GM19467 (cell line): Measurements from ENCODE around the gene PHF3.

Experiments used
- ATAC-seq: cut with Tn5 transposase; IDR thresholded peaks from one replicate; pipeline ENCODE4 v1.9.1; 2021; ENCODE audit warnings: mild to moderate bottlenecking, moderate library complexity; ENCODE audit not compliant: unreplicated experiment

The PHF3 gene

GRCh38 chr6:63644668-63645326 is 9.2 kb downstream of the PHF3 start:
- no peak for ATAC-seq

- no peak for ATAC-seq
These were observed 13.7 kb downstream of the PHF3 start for GRCh38 chr6:63649269-63649668.

DNA sequence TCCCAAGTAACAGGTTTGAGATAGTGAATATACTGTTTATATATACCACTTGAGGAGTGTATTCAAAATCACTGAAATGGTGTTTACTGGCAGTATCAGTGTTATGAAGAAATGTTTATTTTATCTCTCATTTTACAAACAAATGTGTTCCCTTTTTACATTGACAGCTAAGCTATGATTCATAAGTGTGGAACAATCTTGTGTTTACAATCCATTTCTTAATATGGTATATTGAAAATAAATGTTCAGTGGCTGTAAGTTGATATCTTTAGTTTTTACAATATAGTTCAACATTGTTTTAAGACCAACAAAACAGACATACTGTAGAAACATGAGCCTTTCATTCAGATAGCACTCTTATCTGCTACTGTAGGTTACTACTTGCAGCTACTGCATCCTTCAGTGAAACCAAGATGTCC is 14.3 kb downstream of the PHF3 start:
- no peak for ATAC-seq

DNA sequence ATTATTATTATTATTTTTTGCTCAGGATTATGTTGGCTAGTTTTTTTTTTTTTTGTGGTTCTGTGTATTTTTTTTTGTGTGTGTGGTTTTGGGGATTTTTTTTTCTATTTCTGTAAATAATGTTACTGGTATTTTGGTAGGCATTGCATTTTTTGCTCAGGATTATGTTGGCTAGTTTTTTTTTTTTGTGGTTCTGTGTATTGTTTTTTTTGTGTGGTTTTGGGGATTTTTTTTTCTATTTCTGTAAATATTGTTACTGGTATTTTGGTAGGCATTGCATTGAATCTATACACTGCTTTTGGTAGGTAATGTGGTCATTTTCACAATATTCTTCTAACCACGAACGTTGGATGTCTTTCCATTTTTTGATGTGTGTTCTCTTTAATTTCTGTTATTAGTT is 17.4 kb downstream of the PHF3 start:
- ATAC-seq = no peak

- ATAC-seq = no peak
These were observed 25.2 kb downstream of the PHF3 start for GRCh38 chr6:63660757-63661156.

- no peak for ATAC-seq
These were observed 26.2 kb downstream of the PHF3 start for GRCh38 chr6:63661769-63662168.

DNA sequence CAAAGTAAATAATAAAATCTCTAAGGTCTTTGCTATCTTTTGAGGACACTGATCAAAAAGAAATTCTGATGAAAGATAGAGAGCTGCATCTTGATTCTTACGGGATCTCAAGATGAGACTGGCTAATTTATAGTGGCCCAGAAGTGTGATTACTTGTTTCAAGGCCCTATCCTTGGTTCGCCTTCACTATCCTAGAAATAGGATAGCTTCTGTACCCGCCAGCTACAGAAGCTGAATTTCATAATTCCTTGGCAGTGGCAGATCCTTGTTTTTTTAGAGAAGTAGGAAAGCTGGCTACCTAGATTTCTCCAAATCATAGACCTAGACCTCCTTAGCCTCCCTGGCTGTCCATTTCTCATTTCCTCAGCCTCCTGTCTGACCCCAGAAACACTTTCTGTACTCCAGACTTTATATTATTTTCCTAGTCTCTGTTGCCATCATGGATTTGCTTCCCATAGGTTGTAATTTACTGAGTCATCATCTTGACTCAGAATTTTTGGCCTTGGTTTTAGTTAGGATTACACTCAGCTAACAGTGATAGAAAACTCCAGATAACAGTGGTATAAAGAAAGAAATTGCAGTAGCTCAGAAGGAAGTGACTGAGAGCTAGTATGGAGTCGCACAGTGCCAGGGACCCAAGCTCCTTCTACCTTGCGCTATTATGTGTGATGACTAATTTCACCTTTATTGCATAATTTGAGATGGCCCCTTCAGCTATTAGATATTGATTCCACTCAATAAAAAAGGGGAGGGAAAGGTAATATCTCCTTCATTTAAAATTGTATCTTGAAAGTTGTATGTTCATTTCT is 27.7 kb downstream of the PHF3 start:
- no peak for ATAC-seq

GRCh38 chr6:63663956-63664281 is 28.3 kb downstream of the PHF3 start:
- no peak for ATAC-seq

GRCh38 chr6:63671098-63671754 is 35.6 kb downstream of the PHF3 start:
- no peak for ATAC-seq

DNA sequence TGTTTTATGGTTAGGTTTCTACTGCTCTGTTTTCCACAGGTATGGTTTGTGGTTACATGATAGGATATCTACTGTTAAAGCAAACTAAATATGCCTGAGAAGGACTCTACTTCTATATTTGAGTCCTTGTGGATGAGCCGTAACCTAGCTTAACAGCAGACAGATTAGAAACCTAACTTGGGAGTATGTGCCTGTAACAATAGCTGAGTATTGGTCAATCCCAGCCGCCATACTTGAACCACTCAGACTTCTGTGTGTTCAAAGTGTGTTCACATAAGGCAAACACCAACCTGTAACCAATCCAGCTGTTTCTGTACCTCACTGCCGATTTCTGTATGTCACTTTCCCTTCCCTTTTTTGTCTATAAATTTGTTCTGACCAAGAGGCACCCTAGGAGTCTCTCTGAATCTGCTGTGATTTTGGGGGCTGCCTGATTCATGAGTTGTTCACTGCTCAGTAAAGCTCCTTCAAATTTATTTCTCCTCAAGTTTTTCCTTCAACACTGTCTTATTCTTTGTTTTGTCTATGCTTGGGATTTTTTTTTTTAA is 37.1 kb downstream of the PHF3 start:
- ATAC-seq = no peak

- ATAC-seq = no peak
These were observed 38.1 kb downstream of the PHF3 start for GRCh38 chr6:63673692-63674091.

- ATAC-seq = no peak
These were observed 39.0 kb downstream of the PHF3 start for GRCh38 chr6:63674635-63675034.

GRCh38 chr6:63675138-63675537 is 39.5 kb downstream of the PHF3 start:
- no peak for ATAC-seq

DNA sequence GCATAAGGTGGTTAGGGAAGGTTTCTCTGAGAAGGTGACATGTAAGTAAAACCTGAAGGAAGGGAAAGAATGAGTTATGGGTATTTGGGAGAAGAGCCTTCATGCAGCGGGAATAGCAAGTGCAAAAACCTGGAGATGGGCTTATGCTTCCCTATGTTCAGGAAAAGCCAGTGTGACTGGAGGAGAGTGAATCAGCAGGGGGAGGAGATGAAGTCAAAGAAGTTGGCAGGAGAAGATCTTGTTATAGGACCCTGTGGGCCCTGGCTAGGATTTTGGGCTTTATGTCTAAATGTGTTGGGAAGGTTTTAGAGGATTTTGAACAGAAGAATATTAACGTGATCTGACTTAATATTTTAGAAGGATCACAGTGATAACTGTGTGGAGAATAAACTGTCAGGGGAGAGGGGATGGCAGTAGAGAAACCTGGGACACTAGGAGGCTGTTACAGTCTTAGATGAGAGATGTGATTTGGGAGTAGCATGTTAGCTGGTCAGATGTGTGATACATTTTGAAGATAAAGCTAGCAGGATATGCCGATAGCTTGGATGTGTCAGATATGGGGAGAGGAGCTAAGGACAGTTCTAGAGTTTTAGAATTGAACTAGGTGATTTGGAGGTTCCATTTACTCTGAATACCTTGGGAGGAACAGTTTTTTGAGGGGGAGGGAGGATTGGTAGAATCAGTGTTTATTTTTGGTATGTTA is 41.0 kb downstream of the PHF3 start:
- ATAC-seq = no peak

- ATAC-seq = no peak
These were observed 41.7 kb downstream of the PHF3 start for GRCh38 chr6:63677282-63677681.

DNA sequence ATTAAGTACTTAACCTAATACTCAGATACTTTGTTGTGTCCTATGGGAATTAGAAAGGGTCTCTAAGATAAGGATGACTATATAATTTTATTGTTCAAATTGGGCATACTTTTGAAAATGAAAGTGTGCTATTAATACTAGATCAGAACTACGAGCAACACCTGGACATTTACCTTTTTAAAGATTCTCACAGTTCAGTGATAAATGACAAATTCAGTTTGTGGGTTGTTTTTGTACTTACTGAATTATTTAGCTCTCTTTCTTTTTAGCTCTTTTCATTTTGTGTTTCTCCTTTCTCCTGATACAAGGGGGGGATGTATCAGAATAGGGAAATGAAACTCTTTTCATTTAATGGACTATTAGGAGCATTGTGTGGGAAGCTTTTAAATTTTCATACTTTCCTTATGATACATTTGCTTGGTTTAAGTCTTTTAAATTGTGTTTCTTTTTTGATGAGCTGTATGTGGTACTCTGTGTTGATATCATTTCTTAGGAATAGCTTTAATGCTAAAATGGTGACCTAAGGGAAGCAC is 47.5 kb downstream of the PHF3 start:
- no peak for ATAC-seq

- ATAC-seq = peak; percentile 85
These were observed 50.1 kb downstream of the PHF3 start for GRCh38 chr6:63685446-63686379.

DNA sequence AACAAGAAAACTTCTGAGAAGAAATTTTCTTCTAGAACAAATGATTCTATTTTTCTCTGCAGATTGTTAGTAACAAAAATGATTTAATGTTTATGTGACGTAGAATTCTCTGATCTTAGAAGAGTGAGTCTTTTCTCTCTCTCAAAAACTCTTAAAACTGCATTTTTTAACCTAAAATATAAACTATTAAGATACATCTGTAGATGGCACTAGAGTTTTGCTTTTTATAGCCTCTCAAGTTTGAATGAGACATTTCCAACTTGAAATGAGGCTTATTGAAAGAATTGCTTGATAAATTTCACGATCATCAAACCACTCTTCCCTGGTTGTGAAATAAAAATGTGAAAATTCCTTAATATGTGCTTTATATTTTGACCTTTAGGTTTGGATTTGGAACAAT is 53.8 kb downstream of the PHF3 start:
- ATAC-seq = no peak

GRCh38 chr6:63690221-63690620 is 54.6 kb downstream of the PHF3 start:
- no peak for ATAC-seq

DNA sequence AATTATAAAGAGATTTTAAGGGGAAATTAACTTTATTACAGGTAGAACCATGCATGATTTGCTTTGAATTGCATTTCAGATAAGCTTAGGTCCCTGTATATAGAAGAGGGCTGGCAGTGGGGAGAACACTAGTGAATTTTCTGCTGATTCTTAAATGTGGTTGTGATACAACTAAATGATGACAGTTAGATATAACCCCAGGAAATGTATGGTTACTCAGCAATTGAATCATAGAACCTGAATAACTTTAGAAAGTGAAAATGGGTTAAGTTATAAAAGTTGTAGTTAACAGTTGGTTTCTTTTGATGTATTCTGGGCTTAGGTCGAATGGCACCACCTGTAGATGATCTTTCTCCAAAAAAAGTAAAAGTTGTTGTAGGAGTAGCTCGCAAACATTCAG is 70.1 kb downstream of the PHF3 start:
- no peak for ATAC-seq
